HuH-7.5 (cell line): ENCODE results near the gene NPFF.
"Not testable (repeated sequence)": the region's sequence is repeated elsewhere in the genome, so short reads cannot be mapped to it uniquely, and the experiment has no call there.

Experiments used
- DNase-seq: peaks from one replicate; pipeline ENCODE4 v3.0.0; 2011; ENCODE audit warnings: low spot score

The NPFF gene

GRCh38 chr12:53495903-53496751 lies 11.2 kb downstream of the NPFF start:
- DNase-seq = no peak

- no peak for DNase-seq
Observed at GRCh38 chr12:53493610-53494391, 13.5 kb downstream of the NPFF start.

- peak; percentile 87 for DNase-seq
Observed at GRCh38 chr12:53492830-53493609, 14.3 kb downstream of the NPFF start.

GRCh38 chr12:53492188-53492587 lies 15.1 kb downstream of the NPFF start:
- no peak for DNase-seq

GRCh38 chr12:53489242-53489864 lies 17.9 kb downstream of the NPFF start:
- DNase-seq = no peak

GRCh38 chr12:53486736-53487487 lies 20.4 kb downstream of the NPFF start:
- DNase-seq = no peak

- DNase-seq = no peak
Observed at GRCh38 chr12:53485955-53486735, 21.1 kb downstream of the NPFF start.

GRCh38 chr12:53484686-53485575 lies 22.4 kb downstream of the NPFF start:
- DNase-seq = no peak

- no peak for DNase-seq
Observed at GRCh38 chr12:53483979-53484377, 23.3 kb downstream of the NPFF start.

GRCh38 chr12:53483225-53483978 lies 23.9 kb downstream of the NPFF start:
- no peak for DNase-seq

- no peak for DNase-seq
Observed at GRCh38 chr12:53482626-53483168, 24.6 kb downstream of the NPFF start.

- no peak for DNase-seq
Observed at GRCh38 chr12:53481939-53482586, 25.2 kb downstream of the NPFF start.

- not testable (repeated sequence) for DNase-seq
Observed at GRCh38 chr12:53481458-53481857, 25.8 kb downstream of the NPFF start.

- no peak for DNase-seq
Observed at GRCh38 chr12:53480491-53481442, 26.5 kb downstream of the NPFF start.

GRCh38 chr12:53479331-53479730 lies 28.0 kb downstream of the NPFF start:
- DNase-seq = no peak

- DNase-seq = no peak
Observed at GRCh38 chr12:53478865-53479264, 28.4 kb downstream of the NPFF start.

- DNase-seq = no peak
Observed at GRCh38 chr12:53476769-53477209, 30.5 kb downstream of the NPFF start.
